CD4-positive, alpha-beta memory T cell (primary cell): Measurements from ENCODE around the gene CACNA1G. TPM values are rescaled to one million over a fixed set of nuclear protein-coding genes. Genes with fewer than 3 reads are reported as not detected.

Experiments
- CTCF ChIA-PET: fragments of 350-600 bp; sonication (Branson Sonifier 250); formaldehyde crosslinking; loops from one replicate; lab custom pipeline; 2021; ENCODE audit warnings: inconsistent platforms; ENCODE audit not compliant: partially characterized antibody; lab: Charles Lee
- POLR2A ChIA-PET: fragments of 350-600 bp; sonication (Branson Sonifier 250); formaldehyde crosslinking; loops from one replicate; lab custom pipeline; 2021; ENCODE audit not compliant: partially characterized antibody; lab: Charles Lee
- DNase-seq, 5 donors: peaks; one replicate each; pipeline versions ENCODE4 v3.0.0 to v3.0.0-alpha.2; 2020 to 2022; ENCODE audit warnings: mixed read lengths in 1 of 5
- H3K27ac ChIP-seq: one replicate; pipeline ENCODE4 v1.7.0; 2013; ENCODE audit warnings: low read depth, low read length
- H3K27me3 ChIP-seq: 2 replicates; pipeline ENCODE4 v1.7.0; 2013; ENCODE audit warnings: mild to moderate bottlenecking, low read length, moderate library complexity; ENCODE audit not compliant: insufficient read depth
- H3K36me3 ChIP-seq: 2 replicates; pipeline ENCODE4 v1.7.0; 2013; ENCODE audit warnings: mild to moderate bottlenecking, low read length, moderate library complexity; ENCODE audit not compliant: insufficient read depth
- H3K4me1 ChIP-seq: 2 replicates; pipeline ENCODE4 v1.7.0; 2013; ENCODE audit warnings: mild to moderate bottlenecking, low read length, moderate library complexity; ENCODE audit not compliant: insufficient read depth
- H3K4me3 ChIP-seq, 2 donors: one replicate each; pipeline ENCODE4 v1.7.0; 2013; ENCODE audit warnings: low read length in 2 of 2, mild to moderate bottlenecking in 1 of 2
- H3K9me3 ChIP-seq, 2 donors: one replicate each; pipeline ENCODE4 v1.7.0; 2013; ENCODE audit warnings: low read length in 2 of 2, control low read depth in 1 of 2; ENCODE audit not compliant: control insufficient read depth in 1 of 2
- H3K27ac Mint-ChIP-seq, 7 donors: one replicate each; pipeline ENCODE4 v1.8.0; 2020 to 2021; ENCODE audit warnings: mixed read lengths in 7 of 7, mild to moderate bottlenecking in 6 of 7, inconsistent platforms in 3 of 7, moderate library complexity in 3 of 7
- H3K27me3 Mint-ChIP-seq, 2 donors: one replicate each; pipeline ENCODE4 v1.8.0; 2020 to 2021; ENCODE audit warnings: mixed read lengths in 2 of 2
- H3K36me3 Mint-ChIP-seq, 2 donors: one replicate each; pipeline ENCODE4 v1.8.0; 2020 to 2021; ENCODE audit warnings: mixed read lengths in 2 of 2, inconsistent platforms in 1 of 2, mild to moderate bottlenecking in 1 of 2
- H3K4me1 Mint-ChIP-seq, 4 donors: one replicate each; pipeline ENCODE4 v1.8.0; 2020 to 2021; ENCODE audit warnings: mixed read lengths in 4 of 4, mild to moderate bottlenecking in 1 of 4
- H3K4me3 Mint-ChIP-seq, 8 donors: one replicate each; pipeline ENCODE4 v1.8.0; 2020 to 2021; ENCODE audit warnings: mixed read lengths in 8 of 8, mild to moderate bottlenecking in 7 of 8, moderate library complexity in 6 of 8, inconsistent platforms in 3 of 8
- H3K9me3 Mint-ChIP-seq, 8 donors: one replicate each; pipeline ENCODE4 v1.8.0; 2020 to 2021; ENCODE audit warnings: mixed read lengths in 8 of 8, mild to moderate bottlenecking in 5 of 8, inconsistent platforms in 3 of 8, moderate library complexity in 1 of 8
- intact Hi-C: fragments of 100-400 bp; cut with micrococcal nuclease; formaldehyde crosslinking; loops from one replicate; pipeline ENCODE4 v1.15.1; 2023
- polyA plus RNA-seq, 2 donors: library from polyadenylated mRNA; unstranded; fragments of 300-500 nt; fragmentation: Illumina TruSeq; gene quantifications; one replicate each; pipeline ENCODE4 v1.2.3, GENCODE V29; 2021
- total RNA-seq, 2 experiments: library from RNA; stranded (reverse); gene quantifications; one replicate each; pipeline ENCODE4 v1.2.3, GENCODE V29; 2021

CACNA1G gene
- total and polyA plus RNA-seq, 4 experiments from 2014 or later = not detected

DNA sequence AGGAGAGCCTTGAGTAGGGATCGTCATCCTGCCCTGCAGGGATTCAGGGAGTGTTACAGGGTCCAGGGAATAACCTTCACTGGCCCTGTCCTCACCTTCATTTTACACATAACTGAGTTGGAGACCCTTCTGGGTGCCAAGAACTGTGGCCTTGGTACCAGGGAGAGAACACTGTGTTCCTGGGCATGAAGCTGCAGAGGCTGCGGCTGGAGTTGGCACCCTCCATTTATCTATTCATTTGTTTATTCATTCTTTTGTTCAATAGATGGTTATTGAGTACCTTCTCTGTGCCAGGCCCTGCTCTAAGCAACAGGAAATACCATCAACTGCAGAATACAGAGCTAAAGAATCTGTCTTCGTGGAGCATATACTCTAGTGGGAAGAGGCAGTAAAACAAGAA is 80.8 kb downstream of the CACNA1G start:
- Histone ChIP-seq H3K4me1 (no peaks in the 10 kb centered on the region), H3K27me3 (peaks cover 2% of the 10 kb centered on the region), H3K27ac (no peak overlapping the region), H3K36me3 (no peaks in the 10 kb centered on the region), H3K9me3 (no peaks in the 10 kb centered on the region), H3K4me3 (no peak overlapping the region)
- H3K27ac Mint-ChIP-seq = no peak overlapping the region
- no peak for DNase-seq
- H3K4me1 Mint-ChIP-seq = no peaks in the 10 kb centered on the region
- ChIA-PET POLR2A (no interaction called here), CTCF (interaction anchor here (3.7 kb wide), 1 partner anchor 10 kb away, joined by 18 read pairs; no protein-coding TSS in a partner anchor)
- H3K4me3 Mint-ChIP-seq = no peak overlapping the region
- intact Hi-C loops = no loop called here
- H3K9me3 Mint-ChIP-seq = peaks cover 0 to 1% (median 0%) of the 10 kb centered on the region in 8 donors
- H3K27me3 Mint-ChIP-seq = peaks cover 16 to 17% of the 10 kb centered on the region in 2 donors
- H3K36me3 Mint-ChIP-seq = no peaks in the 10 kb centered on the region

DNA sequence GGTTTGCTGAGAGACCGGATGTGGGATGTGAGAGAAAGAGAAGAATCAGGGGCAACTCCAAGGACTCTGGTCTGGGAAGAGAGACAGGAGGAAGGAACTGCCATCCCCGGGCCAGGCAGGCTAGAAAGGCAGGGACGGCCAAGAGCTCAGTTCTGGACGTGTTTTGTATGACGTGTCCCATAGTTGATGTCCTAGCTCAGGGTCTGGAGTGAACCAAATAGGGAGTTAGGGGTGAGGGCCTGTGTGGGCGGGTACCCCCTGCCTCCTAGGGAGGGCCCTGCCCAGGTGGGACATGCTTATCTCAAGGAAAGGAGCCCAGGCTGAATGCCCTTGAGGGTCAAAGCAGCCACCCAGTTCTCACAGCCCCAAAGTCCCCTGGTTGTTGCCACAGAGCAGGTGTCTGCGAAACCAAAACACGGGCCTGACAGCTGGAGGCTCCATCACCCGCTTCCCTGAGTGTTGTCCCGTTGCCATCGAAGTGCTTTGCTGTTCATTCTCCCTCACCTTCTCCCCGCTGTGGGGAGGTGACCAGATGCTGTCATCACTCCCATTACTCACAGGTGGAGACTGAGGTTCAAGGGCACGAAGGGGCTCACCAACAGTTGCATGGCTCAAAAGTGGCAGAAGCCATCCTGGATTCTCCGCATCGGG is 81.7 kb downstream of the CACNA1G start:
- CTCF ChIA-PET = no interaction called here
- Mint-ChIP-seq H3K36me3 (no peaks in the 10 kb centered on the region), H3K4me3 (no peak overlapping the region), H3K27me3 (peaks cover 12 to 14% of the 10 kb centered on the region in 2 donors), H3K4me1 (no peaks in the 10 kb centered on the region), H3K27ac (no peak overlapping the region), H3K9me3 (peaks cover 0 to 1% (median 0%) of the 10 kb centered on the region in 8 donors)
- Histone ChIP-seq H3K36me3 (no peaks in the 10 kb centered on the region), H3K4me1 (no peaks in the 10 kb centered on the region), H3K27me3 (no peaks in the 10 kb centered on the region), H3K4me3 (no peak overlapping the region), H3K27ac (no peak overlapping the region), H3K9me3 (no peaks in the 10 kb centered on the region)
- POLR2A ChIA-PET = no interaction called here
- DNase-seq = no peak
- intact Hi-C loops = no loop called here

GRCh38 chr17:50642722-50643656 is 82.5 kb downstream of the CACNA1G start:
- CTCF ChIA-PET = no interaction called here
- Mint-ChIP-seq H3K4me3 (no peak overlapping the region), H3K27ac (no peak overlapping the region)

DNA sequence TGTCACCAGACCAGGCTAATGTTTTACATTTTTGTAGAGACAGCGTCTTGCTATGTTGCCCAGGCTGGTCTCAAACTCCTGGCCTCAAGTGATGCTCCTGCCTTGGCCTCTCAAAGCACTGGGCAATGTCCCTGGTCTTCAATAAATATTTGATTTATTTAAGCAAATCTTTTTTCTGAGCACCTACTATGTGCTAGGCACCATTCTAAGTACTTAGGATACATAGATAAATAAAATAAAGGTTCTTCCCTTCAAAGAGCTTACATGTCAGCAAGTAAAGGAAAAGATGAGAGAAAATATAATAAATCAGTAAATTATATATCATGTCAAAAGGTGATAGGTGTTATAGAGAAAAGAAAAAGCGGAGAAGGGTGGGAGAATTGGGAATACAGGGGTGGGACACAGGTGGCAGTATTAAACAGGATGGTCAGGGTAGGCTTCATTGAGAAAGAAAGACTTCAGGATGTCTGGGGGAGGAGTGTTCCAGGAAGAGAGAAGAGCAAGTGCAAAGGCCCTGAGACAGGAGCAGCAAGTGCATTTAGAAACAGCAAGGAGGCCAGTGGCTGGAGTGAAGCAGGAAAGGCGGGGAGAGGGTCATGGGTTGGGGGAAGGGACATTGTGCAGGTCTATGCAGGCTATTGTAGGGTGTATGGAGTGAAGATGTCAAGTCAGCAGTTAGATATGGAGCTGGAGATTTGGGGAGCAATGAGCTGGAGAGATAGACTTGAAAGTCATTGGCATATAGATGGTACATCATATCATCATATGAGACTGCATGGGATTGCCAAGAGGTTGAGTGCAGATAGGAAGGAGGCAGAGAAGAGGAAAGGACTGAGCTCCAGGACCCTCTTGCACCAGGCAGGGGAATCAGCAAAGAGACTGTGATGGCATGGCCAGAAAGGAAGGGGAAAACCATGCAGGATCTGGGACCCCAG is 85.5 kb downstream of the CACNA1G start:
- H3K9me3 Mint-ChIP-seq = peaks cover 0 to 13% (median 2%) of the 10 kb centered on the region in 8 donors
- Histone ChIP-seq H3K9me3 (no peaks in the 10 kb centered on the region), H3K36me3 (no peaks in the 10 kb centered on the region), H3K4me1 (no peaks in the 10 kb centered on the region), H3K27ac (no peak overlapping the region), H3K4me3 (no peak overlapping the region), H3K27me3 (no peaks in the 10 kb centered on the region)
- no peaks in the 10 kb centered on the region for H3K36me3 Mint-ChIP-seq
- no peak for DNase-seq
- H3K27ac Mint-ChIP-seq = no peak overlapping the region
- H3K27me3 Mint-ChIP-seq = peaks cover 10 to 11% of the 10 kb centered on the region in 2 donors
- intact Hi-C loops = no loop called here
- no peaks in the 10 kb centered on the region for H3K4me1 Mint-ChIP-seq
- H3K4me3 Mint-ChIP-seq = no peak overlapping the region
- CTCF ChIA-PET = interaction anchor here (0.7 to 1.3 kb wide), 4 partner anchors 8 to 650 kb away, joined by 3 to 4 read pairs (median 3); no protein-coding TSS in a partner anchor
- POLR2A ChIA-PET = no interaction called here

More at GRCh38 chr17:50642722-50643656, 82.5 kb downstream of the CACNA1G start:
- Histone ChIP-seq H3K9me3 (no peaks in the 10 kb centered on the region), H3K4me3 (no peak overlapping the region), H3K27me3 (no peaks in the 10 kb centered on the region), H3K27ac (no peak overlapping the region), H3K4me1 (no peaks in the 10 kb centered on the region), H3K36me3 (no peaks in the 10 kb centered on the region)
- DNase-seq = no peak
- POLR2A ChIA-PET = no interaction called here
- Mint-ChIP-seq H3K27me3 (peaks cover 10 to 12% of the 10 kb centered on the region in 2 donors), H3K36me3 (no peaks in the 10 kb centered on the region), H3K4me1 (no peaks in the 10 kb centered on the region), H3K9me3 (peaks cover 0 to 2% (median 0%) of the 10 kb centered on the region in 8 donors)
- intact Hi-C loops = no loop called here

GRCh38 chr17:50647187-50647586 is 86.7 kb downstream of the CACNA1G start:
- Mint-ChIP-seq H3K4me1 (no peaks in the 10 kb centered on the region), H3K36me3 (peaks cover 3 to 4% of the 10 kb centered on the region in 2 donors), H3K9me3 (peaks cover 0 to 13% (median 6%) of the 10 kb centered on the region in 8 donors), H3K27ac (no peak overlapping the region), H3K4me3 (no peak overlapping the region), H3K27me3 (peaks cover 10 to 14% of the 10 kb centered on the region in 2 donors)
- ChIA-PET POLR2A (no interaction called here), CTCF (interaction anchor here (1.2 to 1.3 kb wide), 3 partner anchors 10 to 21 kb away, joined by 3 read pairs; no protein-coding TSS in a partner anchor)
- no peak for DNase-seq
- H3K9me3 ChIP-seq = no peaks in the 10 kb centered on the region
- intact Hi-C loops = no loop called here
- H3K27me3 ChIP-seq = no peaks in the 10 kb centered on the region
- no peaks in the 10 kb centered on the region for H3K36me3 ChIP-seq
- H3K4me1 ChIP-seq = no peaks in the 10 kb centered on the region
- no peak overlapping the region for H3K4me3 ChIP-seq
- no peak overlapping the region for H3K27ac ChIP-seq

GRCh38 chr17:50649042-50649908 is 88.8 kb downstream of the CACNA1G start:
- no peak overlapping the region for H3K27ac ChIP-seq
- no peak overlapping the region for H3K4me3 ChIP-seq
- Mint-ChIP-seq H3K9me3 (peaks cover 0 to 19% (median 8%) of the 10 kb centered on the region in 8 donors), H3K4me3 (no peak overlapping the region), H3K27ac (no peak overlapping the region), H3K36me3 (peaks cover 3 to 4% of the 10 kb centered on the region in 2 donors), H3K4me1 (no peaks in the 10 kb centered on the region), H3K27me3 (peaks cover 8 to 11% of the 10 kb centered on the region in 2 donors)
- ChIA-PET CTCF (interaction anchor here (1.3 kb wide), 1 partner anchor 20 kb away, joined by 4 read pairs; no protein-coding TSS in a partner anchor), POLR2A (interaction anchor here (0.6 kb wide), 1 partner anchor 13 kb away, joined by 3 read pairs; no protein-coding TSS in a partner anchor)
- no peaks in the 10 kb centered on the region for H3K27me3 ChIP-seq
- H3K36me3 ChIP-seq = no peaks in the 10 kb centered on the region
- peaks cover 0 to 4% of the 10 kb centered on the region in 2 donors for H3K9me3 ChIP-seq
- no peak for DNase-seq
- no peaks in the 10 kb centered on the region for H3K4me1 ChIP-seq
- intact Hi-C loops = no loop called here
